DND-41 (cell line): ENCODE results near the gene WNT9A.

Experiments used
- CTCF ChIP-seq: IDR thresholded peaks from 2 replicates; pipeline ENCODE4 v1.5.1; 2012; ENCODE audit warnings: borderline replicate concordance, low read length, moderate library complexity, mild to moderate bottlenecking; ENCODE audit not compliant: poor library complexity, severe bottlenecking; ENCODE audit errors: extremely low read depth
- EZH2 ChIP-seq: IDR thresholded peaks from 3 replicates; pipeline ENCODE4 v1.6.1; 2012; ENCODE audit warnings: borderline replicate concordance, low read depth, mild to moderate bottlenecking, moderate library complexity, low read length, inconsistent platforms; ENCODE audit not compliant: severe bottlenecking

DNA sequence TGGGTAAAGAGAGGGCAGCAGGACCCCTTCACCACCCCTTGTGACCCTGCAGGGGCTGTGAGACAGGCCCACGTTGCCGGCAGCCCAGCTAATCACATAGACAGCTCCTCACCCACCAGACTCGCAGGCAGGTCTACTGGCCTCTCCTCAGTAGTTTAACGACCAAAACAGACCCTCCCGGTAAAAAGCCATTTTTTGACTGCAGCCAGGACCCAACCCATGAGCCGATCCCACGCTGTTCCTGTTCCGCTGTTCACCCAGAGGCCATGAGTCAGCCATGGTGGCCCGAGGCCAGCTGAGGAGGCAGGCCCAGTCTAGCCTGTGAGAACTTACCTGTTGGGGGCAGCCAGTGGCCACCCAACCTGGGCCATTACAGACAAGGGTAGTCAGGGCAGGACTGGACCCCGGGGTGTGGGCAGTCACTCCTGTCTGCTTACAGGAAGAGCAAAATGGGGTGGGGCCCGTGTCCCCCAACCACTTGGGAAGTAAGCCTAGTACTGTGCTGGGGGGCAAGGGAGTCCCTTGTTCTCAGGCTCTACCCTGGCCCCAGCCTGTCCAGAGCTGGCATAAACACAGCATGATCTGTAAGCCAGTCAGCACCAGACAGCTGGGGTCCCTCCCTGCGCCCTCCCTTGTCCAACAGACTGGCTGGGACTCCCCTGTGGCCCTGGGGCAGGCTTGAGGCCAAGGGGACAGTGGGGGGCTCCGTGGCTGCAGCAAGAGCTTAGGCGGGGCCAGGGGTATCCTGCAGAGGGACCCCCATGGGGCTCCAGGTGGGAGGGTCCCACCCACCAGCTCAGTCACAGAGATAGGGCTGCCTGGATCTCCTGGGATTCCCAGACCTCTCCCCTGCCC is 61.9 kb downstream of the WNT9A start:
- no peak for TF ChIP-seq CTCF
- TF ChIP-seq EZH2 = no peak
